ENCODE results near the gene USB1. TPM values are rescaled to one million over a fixed set of nuclear protein-coding genes. Genes with fewer than 3 reads are reported as not detected.

Gene USB1
- total RNA-seq, 1 experiment from 2014 or later = 73.1 TPM

DNA sequence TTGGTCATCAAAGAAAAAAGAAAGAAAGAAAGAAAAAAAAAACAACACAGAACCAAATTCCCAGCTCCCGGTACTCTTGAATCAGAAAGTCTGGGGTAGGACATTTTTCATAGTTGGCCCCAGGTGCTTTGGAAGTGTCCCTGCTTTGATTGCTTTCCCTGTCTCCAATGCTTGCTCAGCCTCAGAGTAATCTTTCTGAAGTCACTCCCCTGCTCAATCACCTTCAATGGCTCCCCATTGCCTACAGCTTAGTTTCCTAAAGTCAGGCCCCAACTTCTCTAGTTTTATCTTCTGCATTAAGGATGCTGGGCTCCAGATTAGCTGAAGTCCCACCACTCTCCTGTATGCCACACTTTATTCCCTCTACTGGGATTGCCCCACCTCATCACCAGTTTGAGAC is 47.4 kb upstream of the USB1 start:
- Histone ChIP-seq H3K27ac (ENCODE audit: low read depth, low read length) (no peak overlapping the region), H3K4me2 (ENCODE audit: low read length) (no peak overlapping the region), H3K79me2 (ENCODE audit: insufficient read depth, low read length) (no peaks in the 10 kb centered on the region), H2AFZ (ENCODE audit: low read depth, low read length, poor library complexity, severe bottlenecking) (no peak overlapping the region), H3K9me2 (ENCODE audit: insufficient read depth) (no peaks in the 10 kb centered on the region), H3K27me3 (ENCODE audit: insufficient read depth, low read length) (no peaks in the 10 kb centered on the region), H3K9me3 (ENCODE audit: control insufficient read depth in 1 of 2, insufficient read depth in 1 of 2, low read depth in 1 of 2, low read length in 2 of 2) (no peaks in the 10 kb centered on the region), H4K20me1 (ENCODE audit: insufficient read depth) (no peaks in the 10 kb centered on the region), H3K36me3 (ENCODE audit: control insufficient read depth in 1 of 2, insufficient read depth in 2 of 2, low read length in 2 of 2) (no peaks in the 10 kb centered on the region), H3K4me3 (replicated peaks in 1 of 2; ENCODE audit: low read depth in 1 of 2, low read length in 2 of 2) (no peak overlapping the region), H3K9ac (ENCODE audit: low read length) (no peak overlapping the region), H3K4me1 (ENCODE audit: control insufficient read depth in 1 of 2, insufficient read depth in 2 of 2, low read length in 2 of 2) (no peaks in the 10 kb centered on the region; a peak in 2 of 4 replicates)
- DNase-seq (ENCODE audit: low read depth, low spot score) (no peak), ATAC-seq (no peak)
- ChIA-PET CTCF (no interaction called here), RAD21 (ENCODE audit: low non-redundant PET in 1 of 2, low total read pairs in 2 of 2, uncharacterized antibody in 2 of 2, unreplicated experiment in 2 of 2) (no interaction called here), POLR2A (no interaction called here)
- TF ChIP-seq REST (IDR thresholded peaks at IDR 0.05; ENCODE audit: low read depth) (no peak), CTCF (IDR thresholded peaks at IDR 0.05 in 2 of 3, conservative IDR thresholded peaks at IDR 0.05 in 1 of 3; ENCODE audit: borderline replicate concordance in 1 of 3, insufficient read depth in 1 of 3, low read depth in 2 of 3, low read length in 2 of 3) (no peak), SIN3A (IDR thresholded peaks at IDR 0.05; ENCODE audit: low read depth) (no peak), YY1 (IDR thresholded peaks at IDR 0.05; ENCODE audit: extremely low read depth, insufficient replicate concordance, low read depth, low read length) (no peak), EZH2phosphoT487 (IDR thresholded peaks at IDR 0.05; ENCODE audit: borderline replicate concordance) (no peak), POLR2A (IDR thresholded peaks at IDR 0.05; ENCODE audit: borderline replicate concordance, extremely low read depth, insufficient read depth, insufficient read length) (no peak), EGR1 (IDR thresholded peaks at IDR 0.05; ENCODE audit: low read depth) (no peak), POLR2AphosphoS5 (IDR thresholded peaks at IDR 0.05; ENCODE audit: low read depth, low read length) (no peak), ZNF274 (IDR thresholded peaks at IDR 0.05; ENCODE audit: low read depth, low read length) (no peak), ATF3 (IDR thresholded peaks at IDR 0.05) (no peak), SP1 (IDR thresholded peaks at IDR 0.05; ENCODE audit: low read depth) (no peak), SRF (IDR thresholded peaks at IDR 0.05; ENCODE audit: low read depth) (no peak), MAX (IDR thresholded peaks at IDR 0.05) (no peak), CEBPB (IDR thresholded peaks at IDR 0.05; ENCODE audit: low read depth) (no peak), RAD21 (IDR thresholded peaks at IDR 0.05; ENCODE audit: low read depth) (no peak)
- intact Hi-C loops (cut with micrococcal nuclease) = no loop called here
- no TSS peak for BruUV-seq (replicated peaks)

Data from HCT116 (cell line).